Neuronal stem cell (in vitro differentiated cells): ENCODE results near the gene ANKRD33B.
"Not testable (repeated sequence)": the region's sequence is repeated elsewhere in the genome, so short reads cannot be mapped to it uniquely, and the experiment has no call there.

ENCODE experiments used
- DNase-seq: peaks from one replicate; pipeline ENCODE4 v3.0.0-alpha.2; 2013; ENCODE audit warnings: low spot score
- H2AFZ ChIP-seq: one replicate; pipeline ENCODE4 v1.6.1; 2013; ENCODE audit warnings: mild to moderate bottlenecking, low read length, inconsistent platforms
- H2AK5ac ChIP-seq: 2 replicates; pipeline ENCODE4 v1.6.1; 2013; ENCODE audit warnings: low read depth, mild to moderate bottlenecking, inconsistent platforms, low read length, moderate library complexity, mixed read lengths
- H2BK120ac ChIP-seq: 2 replicates; pipeline ENCODE4 v1.6.1; 2013; ENCODE audit warnings: low read depth, mild to moderate bottlenecking, inconsistent platforms, low read length, moderate library complexity, mixed read lengths
- H2BK12ac ChIP-seq: one replicate; pipeline ENCODE4 v1.6.1; 2013; ENCODE audit warnings: low read length, inconsistent platforms
- H2BK15ac ChIP-seq: 2 replicates; pipeline ENCODE4 v1.6.1; 2013; ENCODE audit warnings: mild to moderate bottlenecking, low read length, inconsistent platforms, mixed read lengths
- H2BK5ac ChIP-seq: one replicate; pipeline ENCODE4 v1.6.1; 2013; ENCODE audit warnings: inconsistent platforms, mild to moderate bottlenecking, low read length, moderate library complexity
- H3K14ac ChIP-seq: one replicate; pipeline ENCODE4 v1.6.1; 2013; ENCODE audit warnings: low read length, inconsistent platforms
- H3K18ac ChIP-seq: 2 replicates; pipeline ENCODE4 v1.6.1; 2013; ENCODE audit warnings: low read length, inconsistent platforms
- H3K23ac ChIP-seq: 2 replicates; pipeline ENCODE4 v1.6.1; 2013; ENCODE audit warnings: low read depth, mild to moderate bottlenecking, mixed read lengths, low read length, inconsistent platforms; ENCODE audit not compliant: poor library complexity
- H3K27ac ChIP-seq: replicated peaks from 3 replicates; pipeline ENCODE4 v1.5.1; 2013; ENCODE audit warnings: low read length, inconsistent platforms
- H3K27me3 ChIP-seq, 3 experiments: 2 replicates each; pipeline ENCODE4 v1.6.1; 2013; ENCODE audit warnings: low read length in 3 of 3, mild to moderate bottlenecking in 2 of 3, inconsistent platforms in 1 of 3, low read depth in 1 of 3, mixed read lengths in 1 of 3, moderate library complexity in 1 of 3; ENCODE audit not compliant: control insufficient read depth in 3 of 3, insufficient read depth in 3 of 3
- H3K36me3 ChIP-seq, 2 donors: replicated peaks in 1 of 2; 2 replicates each; pipeline ENCODE4 v1.6.1; 2013; ENCODE audit warnings: low read length in 2 of 2; ENCODE audit not compliant: control insufficient read depth in 2 of 2, insufficient read depth in 2 of 2
- H3K4ac ChIP-seq: 2 replicates; pipeline ENCODE4 v1.6.1; 2013; ENCODE audit warnings: inconsistent platforms, mild to moderate bottlenecking, low read length, moderate library complexity
- H3K4me1 ChIP-seq, 2 donors: 1 replicate in 1 of 2; 2 replicates in 1 of 2; pipeline ENCODE4 v1.6.1; 2013; ENCODE audit warnings: low read length in 2 of 2, low read depth in 1 of 2; ENCODE audit not compliant: control insufficient read depth in 2 of 2, insufficient read depth in 1 of 2
- H3K4me2 ChIP-seq: one replicate; pipeline ENCODE4 v1.6.1; 2013; ENCODE audit warnings: mild to moderate bottlenecking, low read length, inconsistent platforms; ENCODE audit not compliant: insufficient read depth, poor library complexity, severe bottlenecking
- H3K4me3 ChIP-seq, 2 donors: 2 replicates each; pipeline ENCODE4 v1.5.1; 2013; ENCODE audit warnings: low read length in 2 of 2, mild to moderate bottlenecking in 2 of 2, inconsistent platforms in 1 of 2, moderate library complexity in 1 of 2
- H3K79me1 ChIP-seq: one replicate; pipeline ENCODE4 v1.6.1; 2013; ENCODE audit warnings: low read depth, mild to moderate bottlenecking, inconsistent platforms, low read length, moderate library complexity
- H3K9ac ChIP-seq: one replicate; pipeline ENCODE4 v1.6.1; 2013; ENCODE audit warnings: mild to moderate bottlenecking, low read depth, low read length, inconsistent platforms; ENCODE audit not compliant: poor library complexity
- H3K9me3 ChIP-seq, 2 donors: replicated peaks in 1 of 2; 2 replicates each; pipeline versions ENCODE3 to v1.6.1; 2013; ENCODE audit warnings: low read length in 2 of 2, mild to moderate bottlenecking in 2 of 2, inconsistent platforms in 1 of 2, low read depth in 1 of 2, mixed read lengths in 1 of 2, moderate library complexity in 1 of 2; ENCODE audit not compliant: control insufficient read depth in 2 of 2, insufficient read depth in 1 of 2
- H4K8ac ChIP-seq: one replicate; pipeline ENCODE4 v1.6.1; 2013; ENCODE audit warnings: low read depth, mild to moderate bottlenecking, inconsistent platforms, low read length, moderate library complexity
- H4K91ac ChIP-seq: one replicate; pipeline ENCODE4 v1.6.1; 2013; ENCODE audit warnings: low read length, low read depth, mild to moderate bottlenecking, inconsistent platforms; ENCODE audit not compliant: poor library complexity
- WGBS, 2 donors: extraction: QIAGEN DNeasy Blood & Tissue Kit; methylation state at CpG; one replicate each; pipeline ENCODE4 v1.1.7; 2013; ENCODE audit warnings: missing lambda C conversion rate in 2 of 2, mixed read lengths in 1 of 2; ENCODE audit not compliant: insufficient read length in 2 of 2, insufficient replicate concordance in 1 of 2; ENCODE audit errors: extremely low coverage in 2 of 2; 5-methylcytosine and 5-hydroxymethylcytosine counted together

ANKRD33B gene

DNA sequence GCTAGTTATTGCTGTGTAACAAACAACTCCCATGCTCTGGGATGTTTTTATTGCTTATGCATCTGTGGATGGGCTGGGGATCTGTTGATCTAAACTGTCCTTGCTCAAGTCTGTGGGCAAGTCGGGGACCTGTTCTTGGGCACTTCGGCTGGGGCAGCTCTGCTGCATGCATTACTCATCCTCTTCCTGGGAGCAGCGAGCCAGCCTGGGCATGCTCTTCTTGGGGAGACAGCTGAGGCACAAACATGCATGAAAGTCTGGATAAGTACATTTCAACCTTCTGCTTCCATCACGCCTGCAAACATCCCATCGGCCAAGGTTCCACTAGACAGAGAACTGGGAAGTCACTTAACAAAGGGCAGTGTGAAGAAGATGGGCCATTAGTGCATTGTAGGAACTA, 66.3 kb downstream of the ANKRD33B start:
- Histone ChIP-seq H4K91ac (no peak overlapping the region), H3K79me1 (no peaks in the 10 kb centered on the region), H4K8ac (no peak overlapping the region), H3K4me2 (no peak overlapping the region), H2AFZ (no peak overlapping the region), H2BK12ac (no peak overlapping the region), H3K27ac (no peak overlapping the region), H2BK120ac (no peak overlapping the region), H2BK5ac (no peak overlapping the region), H2BK15ac (no peak overlapping the region), H3K9me3 (no peaks in the 10 kb centered on the region), H3K4me3 (no peak overlapping the region), H3K18ac (no peak overlapping the region), H3K9ac (no peak overlapping the region), H3K27me3 (no peaks in the 10 kb centered on the region), H3K23ac (no peak overlapping the region), H2AK5ac (no peak overlapping the region), H3K4me1 (peaks cover 0 to 6% of the 10 kb centered on the region in 2 donors), H3K4ac (no peak overlapping the region), H3K14ac (no peak overlapping the region), H3K36me3 (no peaks in the 10 kb centered on the region)
- no CpG with 5 or more reads among the region's 5 CpGs for WGBS, 2 donors
- DNase-seq = no peak

DNA sequence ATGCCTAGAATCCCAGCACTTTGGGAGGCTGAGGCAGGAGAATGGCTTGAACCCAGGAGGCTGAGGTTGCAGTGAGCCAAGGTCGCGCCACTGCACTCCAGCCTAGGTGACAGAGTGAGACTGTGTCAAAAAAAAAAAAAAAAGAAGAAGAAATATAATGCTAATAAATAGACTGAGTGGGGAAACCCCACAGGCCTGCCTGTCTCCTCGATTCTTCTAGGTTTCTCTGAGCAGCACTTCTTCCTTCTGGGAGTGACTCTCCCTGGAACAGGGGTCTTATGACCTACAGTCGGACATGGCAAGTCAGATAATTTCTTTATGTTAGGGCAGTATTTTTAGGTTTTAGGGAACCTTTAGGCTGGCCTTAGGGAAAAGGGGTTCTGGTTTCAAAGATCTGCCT, 66.9 kb downstream of the ANKRD33B start:
- H2BK5ac ChIP-seq, H2AFZ ChIP-seq, H3K4me2 ChIP-seq, H3K4me1 ChIP-seq, H3K4ac ChIP-seq, H2BK12ac ChIP-seq, H3K9me3 ChIP-seq, H3K79me1 ChIP-seq, H3K23ac ChIP-seq, H4K8ac ChIP-seq, DNase-seq, H3K9ac ChIP-seq, H2BK15ac ChIP-seq, H3K4me3 ChIP-seq, H4K91ac ChIP-seq, H3K27ac ChIP-seq, H3K27me3 ChIP-seq, H2BK120ac ChIP-seq, H3K14ac ChIP-seq, H2AK5ac ChIP-seq, H3K36me3 ChIP-seq, H3K18ac ChIP-seq: not testable (repeated sequence)
- no CpG with 5 or more reads among the region's 4 CpGs for WGBS, 2 donors

DNA sequence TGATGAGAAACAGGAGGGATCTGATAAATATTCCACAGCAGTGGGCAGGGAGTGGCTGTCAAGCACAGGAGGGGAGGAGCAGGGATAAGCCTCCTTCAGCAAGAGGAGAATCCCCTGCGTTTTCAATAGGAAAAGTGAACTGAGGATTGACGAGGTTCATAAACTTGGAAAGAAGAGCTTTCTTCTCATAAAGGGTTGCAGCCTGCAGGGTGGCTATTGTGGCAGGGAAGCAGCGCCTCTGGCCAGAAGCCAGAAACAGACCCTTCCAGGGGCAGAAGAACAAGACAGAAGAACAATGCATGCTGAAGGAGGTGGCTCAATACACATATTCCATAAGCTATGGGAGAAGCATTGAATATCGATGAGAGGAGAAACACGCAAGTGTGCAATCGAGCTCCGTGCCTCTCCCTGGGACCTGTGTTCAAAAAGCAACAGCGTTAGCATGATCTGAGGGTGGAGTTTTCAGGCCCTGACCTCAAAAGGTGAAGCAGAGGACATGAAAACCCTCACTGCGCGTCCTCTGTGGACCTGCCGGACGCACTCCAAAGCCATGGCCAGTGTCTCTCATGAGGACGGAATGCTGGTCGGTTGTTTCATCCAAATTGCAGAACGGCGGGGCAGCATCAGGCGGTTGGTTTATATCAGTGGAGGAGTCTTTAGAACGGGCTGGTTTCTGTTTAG, 67.6 kb downstream of the ANKRD33B start:
- Histone ChIP-seq H3K4me1 (peaks cover 0 to 10% of the 10 kb centered on the region in 2 donors), H2BK15ac (no peak overlapping the region)
- no CpG with 5 or more reads among the region's 18 CpGs for WGBS, 2 donors

DNA sequence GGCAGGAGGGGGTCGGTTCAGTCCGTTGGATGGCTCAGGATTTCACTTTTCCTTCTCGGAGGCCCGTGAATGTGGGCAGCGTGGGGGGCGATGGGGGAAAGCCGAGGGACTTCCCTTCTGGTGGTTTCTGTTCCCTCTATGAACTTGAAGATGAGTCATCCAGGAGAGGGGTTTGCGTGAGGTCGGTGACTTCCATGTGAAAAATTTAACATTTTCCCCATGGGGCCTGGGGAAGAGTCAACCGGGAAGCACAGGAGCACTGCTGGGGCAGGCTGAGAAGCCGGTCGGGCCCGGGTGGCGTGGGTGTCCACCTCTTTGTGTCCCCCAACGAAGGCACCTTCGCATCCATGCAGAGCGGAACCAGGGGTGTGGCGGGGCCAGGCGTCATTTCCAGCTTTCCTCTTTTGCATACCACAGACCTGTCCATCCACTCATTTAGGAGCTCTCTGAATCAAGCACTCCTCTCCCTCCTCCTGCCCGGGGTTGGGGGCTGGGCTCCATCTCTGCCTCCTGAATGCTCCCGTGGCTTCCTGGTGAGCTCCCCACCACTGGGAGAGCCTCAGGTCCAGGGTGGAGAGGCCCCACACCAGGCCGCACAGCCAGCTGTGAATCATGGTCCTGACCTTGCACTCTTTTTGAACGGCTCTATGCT, 68.4 kb downstream of the ANKRD33B start:
- no peak overlapping the region for H3K4me3 ChIP-seq
- H3K79me1 ChIP-seq = no peaks in the 10 kb centered on the region
- no CpG with 5 or more reads among the region's 23 CpGs for WGBS, 2 donors
- no peak overlapping the region for H4K8ac ChIP-seq
- no peak overlapping the region for H3K4ac ChIP-seq
- H3K36me3 ChIP-seq = no peaks in the 10 kb centered on the region
- no peak overlapping the region for H3K27ac ChIP-seq
- no peak overlapping the region for H3K23ac ChIP-seq
- no peak overlapping the region for H2BK5ac ChIP-seq
- peaks cover 0 to 14% of the 10 kb centered on the region in 2 donors for H3K4me1 ChIP-seq
- peaks cover 0 to 3% (median 0%) of the 10 kb centered on the region in 3 experiments for H3K27me3 ChIP-seq
- DNase-seq = no peak
- no peak overlapping the region for H4K91ac ChIP-seq
- no peaks in the 10 kb centered on the region for H3K9me3 ChIP-seq
- H3K18ac ChIP-seq = peak overlapping the region; percentile 32
- no peak overlapping the region for H2BK120ac ChIP-seq
- no peak overlapping the region for H2BK15ac ChIP-seq
- H2BK12ac ChIP-seq = no peak overlapping the region
- no peak overlapping the region for H3K4me2 ChIP-seq
- no peak overlapping the region for H3K14ac ChIP-seq
- H2AK5ac ChIP-seq = peak overlapping the region; percentile 40
- no peak overlapping the region for H3K9ac ChIP-seq
- no peak overlapping the region for H2AFZ ChIP-seq

More for the DNA sequence above, 67.6 kb downstream of the ANKRD33B start:
- H3K14ac ChIP-seq = no peak overlapping the region
- no peak overlapping the region for H3K4me2 ChIP-seq
- H3K9me3 ChIP-seq = no peaks in the 10 kb centered on the region
- H2BK5ac ChIP-seq = no peak overlapping the region
- no peak overlapping the region for H2AK5ac ChIP-seq
- H3K79me1 ChIP-seq = no peaks in the 10 kb centered on the region
- H4K91ac ChIP-seq = no peak overlapping the region
- H3K27me3 ChIP-seq = no peaks in the 10 kb centered on the region
- H3K23ac ChIP-seq = no peak overlapping the region
- no peak overlapping the region for H3K27ac ChIP-seq
- no peak for DNase-seq
- H2BK120ac ChIP-seq = no peak overlapping the region
- no peaks in the 10 kb centered on the region for H3K36me3 ChIP-seq
- no peak overlapping the region for H3K18ac ChIP-seq
- no peak overlapping the region for H3K4ac ChIP-seq
- no peak overlapping the region for H4K8ac ChIP-seq
- no peak overlapping the region for H2AFZ ChIP-seq
- H3K4me3 ChIP-seq = no peak overlapping the region
- H2BK12ac ChIP-seq = no peak overlapping the region
- H3K9ac ChIP-seq = no peak overlapping the region
